Activated naive CD4-positive, alpha-beta T cell treated with anti-CD3 and anti-CD28 coated beads, Interleukin-2, amount 50 U/mL, for 24 hours (primary cell): ENCODE measurements around the gene PPP1R26.

Experiments
- H3K27ac Mint-ChIP-seq: one replicate; pipeline ENCODE4 v1.8.0; 2021; ENCODE audit warnings: mild to moderate bottlenecking, mixed read lengths
- H3K27me3 Mint-ChIP-seq: one replicate; pipeline ENCODE4 v1.8.0; 2021; ENCODE audit warnings: mixed read lengths
- H3K36me3 Mint-ChIP-seq: one replicate; pipeline ENCODE4 v1.8.0; 2021; ENCODE audit warnings: mixed read lengths
- H3K4me1 Mint-ChIP-seq: one replicate; pipeline ENCODE4 v1.8.0; 2021; ENCODE audit warnings: mixed read lengths
- H3K4me3 Mint-ChIP-seq: one replicate; pipeline ENCODE4 v1.8.0; 2021; ENCODE audit warnings: mild to moderate bottlenecking, mixed read lengths
- H3K9me3 Mint-ChIP-seq: one replicate; pipeline ENCODE4 v1.8.0; 2021; ENCODE audit warnings: mixed read lengths

Gene PPP1R26

GRCh38 chr9:135480071-135480939 lies 723 bp downstream of the PPP1R26 start:
- H3K4me3 Mint-ChIP-seq = peak overlapping the region; percentile 33
- peaks cover 31% of the 10 kb centered on the region for H3K27me3 Mint-ChIP-seq
- H3K36me3 Mint-ChIP-seq = no peaks in the 10 kb centered on the region
- no peaks in the 10 kb centered on the region for H3K9me3 Mint-ChIP-seq
- H3K4me1 Mint-ChIP-seq = peaks cover 9% of the 10 kb centered on the region
- no peak overlapping the region for H3K27ac Mint-ChIP-seq

DNA sequence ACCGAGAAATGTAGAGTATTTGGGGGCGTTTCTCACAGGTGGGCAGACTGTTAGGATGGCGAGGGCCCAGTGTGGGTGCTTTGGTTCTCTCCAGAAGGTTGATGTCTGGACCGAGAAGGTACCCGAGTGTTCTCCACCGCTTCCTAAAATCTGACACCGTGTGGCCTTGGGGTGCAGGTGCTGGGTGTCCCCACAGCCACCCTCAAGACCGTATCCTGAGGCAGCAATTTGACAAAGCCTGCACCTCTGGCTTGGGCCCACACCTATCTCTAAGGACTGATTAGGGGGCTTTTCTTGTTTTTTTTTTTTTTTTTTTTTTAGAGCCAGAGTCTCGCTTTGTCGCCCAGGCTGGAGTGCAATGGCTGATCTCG lies 1.3 kb downstream of the PPP1R26 start:
- H3K9me3 Mint-ChIP-seq = no peaks in the 10 kb centered on the region
- no peaks in the 10 kb centered on the region for H3K36me3 Mint-ChIP-seq
- peaks cover 9% of the 10 kb centered on the region for H3K4me1 Mint-ChIP-seq
- no peak overlapping the region for H3K27ac Mint-ChIP-seq
- H3K27me3 Mint-ChIP-seq = peaks cover 27% of the 10 kb centered on the region
- peak overlapping the region; percentile 33 for H3K4me3 Mint-ChIP-seq

DNA sequence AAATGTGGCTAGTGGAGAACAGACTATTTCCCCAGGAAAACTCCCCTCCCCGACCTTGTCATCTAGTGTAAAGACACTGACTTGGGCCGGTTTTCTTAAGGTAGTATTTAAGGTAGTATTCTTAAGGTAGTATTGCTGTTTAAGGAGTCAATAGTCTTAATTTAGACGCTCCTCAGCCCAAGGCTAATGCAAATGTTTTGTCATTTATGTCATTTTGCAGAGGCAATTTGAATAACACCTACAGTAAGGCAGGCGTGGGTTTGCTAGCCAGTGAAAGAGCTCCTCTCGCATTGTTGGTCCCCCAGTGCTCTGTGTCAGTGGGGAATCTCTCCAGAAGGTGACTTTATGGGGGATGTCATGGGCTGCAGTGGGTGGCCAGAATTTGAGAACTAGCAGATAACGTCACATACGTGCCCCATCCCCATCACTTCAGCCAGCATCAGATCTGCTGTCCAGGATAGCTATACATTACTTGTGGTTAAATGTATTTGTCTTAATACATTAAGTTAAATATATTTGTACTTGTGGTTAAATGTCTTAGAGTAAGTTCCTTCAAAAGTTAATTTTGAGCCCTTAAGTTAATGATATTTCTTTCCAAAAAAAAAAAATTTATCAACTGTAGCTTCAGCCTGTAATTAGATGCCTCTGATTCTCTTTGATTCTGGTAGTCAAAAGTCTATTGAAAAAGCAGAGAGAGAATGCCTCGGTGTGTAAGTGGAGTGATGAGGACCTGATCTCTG lies 2.6 kb downstream of the PPP1R26 start:
- Mint-ChIP-seq H3K4me1 (peaks cover 9% of the 10 kb centered on the region), H3K9me3 (no peaks in the 10 kb centered on the region), H3K27ac (no peak overlapping the region), H3K36me3 (no peaks in the 10 kb centered on the region), H3K27me3 (peaks cover 26% of the 10 kb centered on the region), H3K4me3 (no peak overlapping the region)

DNA sequence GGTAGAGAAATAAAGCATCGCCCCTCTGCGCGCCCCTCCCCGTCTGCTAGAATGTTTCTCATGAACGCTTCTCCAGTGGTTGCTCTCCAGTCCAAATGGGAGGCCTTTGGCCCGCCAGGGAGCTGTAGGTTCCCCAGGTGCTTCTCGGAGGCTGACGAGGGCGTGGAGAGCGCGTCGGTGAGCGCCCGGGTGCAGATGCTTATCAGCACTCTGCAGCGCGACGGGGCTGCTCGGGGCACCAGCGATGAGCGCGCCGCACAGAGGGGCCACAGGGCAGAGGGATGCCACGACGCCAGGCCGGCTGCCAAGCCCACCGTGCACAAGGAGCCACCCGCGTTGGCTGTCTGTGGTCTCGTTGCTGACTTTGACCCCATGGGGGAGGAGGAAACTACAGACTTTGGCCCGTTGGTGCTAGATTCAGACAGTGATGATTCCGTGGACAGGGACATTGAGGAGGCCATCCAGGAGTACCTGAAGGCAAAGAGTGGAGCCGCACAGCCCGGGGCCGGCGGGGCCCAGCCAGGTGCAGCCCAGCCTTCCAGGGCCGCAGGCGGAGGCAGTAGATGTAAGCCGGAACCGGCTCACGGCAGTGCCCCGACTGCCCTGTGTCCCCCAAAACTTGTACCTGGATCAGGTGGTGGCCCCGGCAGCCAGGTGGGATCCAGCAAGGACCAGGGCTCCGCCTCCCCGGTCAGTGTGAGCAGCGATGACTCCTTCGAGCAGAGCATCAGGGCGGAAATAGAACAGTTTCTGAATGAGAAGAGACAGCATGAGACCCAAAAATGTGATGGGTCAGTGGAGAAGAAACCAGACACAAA lies 5.1 kb downstream of the PPP1R26 start:
- Mint-ChIP-seq H3K4me3 (no peak overlapping the region), H3K27me3 (peaks cover 17% of the 10 kb centered on the region)

GRCh38 chr9:135485385-135485784 lies 5.8 kb downstream of the PPP1R26 start:
- Mint-ChIP-seq H3K36me3 (no peaks in the 10 kb centered on the region), H3K27ac (peak overlapping the region; percentile 57), H3K27me3 (peaks cover 17% of the 10 kb centered on the region), H3K9me3 (no peaks in the 10 kb centered on the region), H3K4me3 (no peak overlapping the region), H3K4me1 (no peaks in the 10 kb centered on the region)

More for the DNA sequence above, 5.1 kb downstream of the PPP1R26 start:
- Mint-ChIP-seq H3K9me3 (no peaks in the 10 kb centered on the region), H3K27ac (no peak overlapping the region), H3K4me1 (no peaks in the 10 kb centered on the region), H3K36me3 (no peaks in the 10 kb centered on the region)

GRCh38 chr9:135485832-135486231 lies 6.2 kb downstream of the PPP1R26 start:
- Mint-ChIP-seq H3K36me3 (no peaks in the 10 kb centered on the region), H3K4me1 (no peaks in the 10 kb centered on the region), H3K4me3 (no peak overlapping the region), H3K27me3 (peaks cover 17% of the 10 kb centered on the region), H3K27ac (no peak overlapping the region), H3K9me3 (no peaks in the 10 kb centered on the region)

DNA sequence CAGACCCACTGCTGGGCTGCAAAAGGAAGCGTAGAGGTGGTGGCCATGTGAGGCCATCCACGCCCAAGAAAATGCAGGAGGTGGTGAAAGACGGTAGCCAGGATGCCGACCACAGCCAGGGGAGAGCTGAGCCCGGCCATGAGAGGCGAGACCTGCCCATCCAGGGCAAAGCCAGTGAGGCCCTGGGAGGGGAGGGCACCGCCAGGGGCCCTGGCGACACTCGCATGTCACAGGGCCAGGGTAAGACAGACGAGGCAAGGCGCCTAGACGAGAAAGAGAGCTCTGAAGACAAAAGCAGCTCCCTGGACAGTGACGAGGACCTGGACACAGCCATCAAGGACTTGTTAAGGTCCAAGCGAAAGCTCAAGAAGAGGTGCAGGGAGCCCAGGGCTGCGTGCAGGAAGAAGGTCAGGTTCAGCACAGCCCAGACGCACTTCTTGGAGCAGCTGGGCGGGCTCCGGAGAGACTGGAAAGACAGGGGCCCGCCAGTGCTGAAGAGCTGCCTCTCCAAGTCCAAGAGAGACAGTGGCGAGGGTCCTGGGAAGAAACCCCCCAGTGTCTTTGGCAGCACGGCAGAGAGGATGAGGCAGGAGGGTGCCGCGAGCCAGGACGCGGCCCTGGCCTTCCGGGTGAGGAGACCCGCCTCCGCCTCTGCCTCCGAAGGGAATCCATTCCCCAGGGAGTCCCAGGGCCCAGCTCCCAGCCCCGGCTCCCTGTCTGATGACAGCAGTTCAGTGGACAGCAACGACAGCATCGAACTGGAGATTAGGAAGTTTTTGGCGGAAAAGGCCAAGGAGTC lies 6.9 kb downstream of the PPP1R26 start:
- Mint-ChIP-seq H3K27ac (peak overlapping the region; percentile 4), H3K27me3 (peaks cover 18% of the 10 kb centered on the region), H3K36me3 (no peaks in the 10 kb centered on the region), H3K9me3 (no peaks in the 10 kb centered on the region), H3K4me3 (no peak overlapping the region), H3K4me1 (no peaks in the 10 kb centered on the region)

GRCh38 chr9:135487281-135488012 lies 7.9 kb downstream of the PPP1R26 start:
- Mint-ChIP-seq H3K4me3 (no peak overlapping the region), H3K4me1 (no peaks in the 10 kb centered on the region), H3K27ac (no peak overlapping the region), H3K36me3 (no peaks in the 10 kb centered on the region), H3K27me3 (peaks cover 13% of the 10 kb centered on the region), H3K9me3 (no peaks in the 10 kb centered on the region)

- no peak overlapping the region for H3K4me3 Mint-ChIP-seq
- H3K27ac Mint-ChIP-seq = no peak overlapping the region
- H3K4me1 Mint-ChIP-seq = no peaks in the 10 kb centered on the region
- peaks cover 13% of the 10 kb centered on the region for H3K27me3 Mint-ChIP-seq
- no peaks in the 10 kb centered on the region for H3K36me3 Mint-ChIP-seq
- no peaks in the 10 kb centered on the region for H3K9me3 Mint-ChIP-seq
Observed at GRCh38 chr9:135488013-135488330, 8.4 kb downstream of the PPP1R26 start.

DNA sequence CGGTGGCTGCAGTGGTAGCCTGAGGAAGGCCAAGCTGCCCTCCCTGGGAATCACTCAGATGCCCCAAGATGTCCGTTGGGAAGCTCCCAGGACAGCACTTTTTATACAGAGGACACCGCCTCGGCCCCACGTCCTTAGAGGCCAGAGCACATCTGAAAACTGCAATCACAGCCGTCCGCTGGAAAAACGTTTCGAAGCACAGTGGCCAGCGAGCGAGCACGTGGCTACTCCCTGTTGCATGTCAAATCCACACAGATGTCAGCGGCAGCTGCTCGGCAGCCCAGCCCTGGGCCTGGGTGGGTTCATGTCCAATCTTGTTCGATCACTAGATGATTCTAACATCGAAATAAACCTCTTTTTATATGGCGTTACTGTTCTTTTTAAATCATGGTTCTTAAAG lies 8.9 kb downstream of the PPP1R26 start:
- H3K36me3 Mint-ChIP-seq = no peaks in the 10 kb centered on the region
- no peak overlapping the region for H3K27ac Mint-ChIP-seq
- H3K9me3 Mint-ChIP-seq = no peaks in the 10 kb centered on the region
- no peaks in the 10 kb centered on the region for H3K4me1 Mint-ChIP-seq
- peaks cover 11% of the 10 kb centered on the region for H3K27me3 Mint-ChIP-seq
- H3K4me3 Mint-ChIP-seq = no peak overlapping the region

DNA sequence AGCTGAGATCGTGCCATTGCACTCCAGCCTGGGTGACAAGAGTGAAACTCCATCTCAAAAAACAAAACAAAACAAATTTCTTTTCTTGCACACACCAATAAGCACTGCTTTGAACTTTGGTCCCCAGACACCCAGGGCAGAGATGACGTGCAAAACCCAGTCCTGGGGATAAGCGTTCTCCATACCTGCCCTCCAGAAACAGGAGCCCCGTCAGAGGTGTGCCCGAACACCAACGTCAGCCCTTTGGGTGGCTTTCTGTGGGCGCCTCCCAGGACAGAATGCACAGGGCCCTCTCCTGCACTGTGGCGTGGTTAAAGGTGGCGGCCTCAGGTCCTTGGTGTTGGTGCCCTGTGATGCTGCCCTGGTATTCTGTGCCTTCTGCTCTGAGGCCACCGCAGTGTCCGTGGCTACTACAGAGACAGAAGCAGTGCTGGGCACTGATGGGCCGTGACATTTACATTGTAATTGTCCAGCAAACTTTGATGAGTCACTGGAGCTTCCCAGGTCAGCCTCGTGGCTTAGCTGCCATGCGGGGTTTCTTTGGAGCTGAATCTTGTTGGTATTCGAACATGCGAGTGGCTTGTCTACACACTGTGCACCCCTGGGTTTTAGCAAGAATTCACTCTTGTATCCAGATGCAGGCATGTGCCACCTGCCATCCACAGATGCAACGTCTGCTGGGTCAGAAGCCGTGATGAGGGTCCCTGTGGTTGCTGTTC lies 9.8 kb downstream of the PPP1R26 start:
- Mint-ChIP-seq H3K27ac (no peak overlapping the region), H3K36me3 (no peaks in the 10 kb centered on the region), H3K4me1 (no peaks in the 10 kb centered on the region), H3K9me3 (no peaks in the 10 kb centered on the region), H3K27me3 (peaks cover 6% of the 10 kb centered on the region), H3K4me3 (no peak overlapping the region)

DNA sequence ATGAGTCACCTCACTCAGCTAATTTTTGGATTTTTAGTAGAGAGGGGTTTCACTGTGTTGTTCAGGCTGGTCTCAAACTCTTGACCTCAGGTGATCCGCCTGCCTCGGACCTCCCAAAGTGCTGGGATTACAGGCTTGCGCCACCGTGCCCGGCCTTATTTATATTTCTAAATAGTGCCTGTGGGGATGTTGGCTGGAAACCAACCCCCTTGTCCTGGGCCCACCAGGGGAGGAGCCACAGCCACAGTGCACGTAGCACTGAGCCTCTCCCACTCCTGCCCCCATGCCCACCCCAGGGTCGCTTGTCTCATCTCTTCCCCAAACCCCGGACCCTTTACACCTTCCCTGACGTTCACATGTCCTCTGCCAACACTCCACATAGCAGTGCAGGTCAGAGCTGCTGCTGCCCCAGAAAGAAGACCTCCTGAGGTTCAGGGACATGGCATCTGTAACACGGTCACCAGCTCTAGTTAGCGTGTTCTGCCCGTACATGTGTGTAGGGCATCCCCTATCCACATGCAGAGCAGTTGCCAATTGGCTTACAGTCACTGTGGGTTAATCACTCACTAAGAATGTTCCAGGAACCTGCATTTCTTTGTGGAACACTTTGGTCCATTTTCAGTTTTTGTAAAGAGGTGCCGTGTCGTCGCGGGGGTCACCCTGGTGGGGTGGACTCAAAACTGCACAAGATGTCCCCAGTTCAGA lies 10.7 kb downstream of the PPP1R26 start:
- no peak overlapping the region for H3K27ac Mint-ChIP-seq
- no peaks in the 10 kb centered on the region for H3K4me1 Mint-ChIP-seq
- no peak overlapping the region for H3K4me3 Mint-ChIP-seq
- no peaks in the 10 kb centered on the region for H3K36me3 Mint-ChIP-seq
- no peaks in the 10 kb centered on the region for H3K9me3 Mint-ChIP-seq
- peaks cover 5% of the 10 kb centered on the region for H3K27me3 Mint-ChIP-seq

DNA sequence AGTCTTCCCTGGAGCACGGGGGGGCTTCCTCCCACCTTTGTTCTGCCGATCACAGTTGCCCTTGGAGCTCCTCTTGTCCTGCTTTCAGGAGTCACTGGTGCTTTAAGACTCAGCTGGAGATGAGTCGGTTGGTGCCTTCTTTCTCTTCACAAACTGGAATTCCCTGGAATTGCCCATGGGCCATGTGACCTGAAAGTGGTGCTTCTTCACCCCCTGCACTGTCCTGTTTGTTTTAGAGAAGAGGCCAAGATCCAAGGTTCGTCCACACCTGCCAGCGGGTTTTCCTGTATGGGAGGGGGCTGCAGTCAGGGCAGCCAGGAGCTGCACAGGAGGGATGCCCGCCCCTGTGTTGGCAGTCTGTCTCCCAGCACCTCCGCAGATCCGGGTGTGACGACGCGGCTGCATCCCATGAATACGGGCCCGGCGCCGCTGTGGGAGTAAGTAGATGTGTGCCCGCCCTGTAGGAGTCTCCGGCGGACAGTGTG lies 11.4 kb downstream of the PPP1R26 start:
- Mint-ChIP-seq H3K36me3 (no peaks in the 10 kb centered on the region), H3K27me3 (peaks cover 5% of the 10 kb centered on the region), H3K4me3 (no peak overlapping the region), H3K9me3 (no peaks in the 10 kb centered on the region), H3K27ac (no peak overlapping the region), H3K4me1 (no peaks in the 10 kb centered on the region)
